GM19455 (cell line): ENCODE data around the gene SAP30BP.

Experiments used
- ATAC-seq: cut with Tn5 transposase; IDR thresholded peaks from one replicate; pipeline ENCODE4 v1.9.1; 2021; ENCODE audit not compliant: unreplicated experiment

The SAP30BP gene

GRCh38 chr17:75755990-75756389 is 88.9 kb downstream of the SAP30BP start:
- ATAC-seq, result no peak

GRCh38 chr17:75756451-75757085 is 89.4 kb downstream of the SAP30BP start:
- ATAC-seq, result no peak

- ATAC-seq, result no peak
Measured at GRCh38 chr17:75757086-75757681, 90.0 kb downstream of the SAP30BP start.
